ENCODE results near the gene EPHA7. TPM values are rescaled to one million over a fixed set of nuclear protein-coding genes. Genes with fewer than 3 reads are reported as not detected.

Gene EPHA7
- total and polyA plus RNA-seq, 2 experiments from 2014 or later = 6.9 to 19.2 TPM

DNA sequence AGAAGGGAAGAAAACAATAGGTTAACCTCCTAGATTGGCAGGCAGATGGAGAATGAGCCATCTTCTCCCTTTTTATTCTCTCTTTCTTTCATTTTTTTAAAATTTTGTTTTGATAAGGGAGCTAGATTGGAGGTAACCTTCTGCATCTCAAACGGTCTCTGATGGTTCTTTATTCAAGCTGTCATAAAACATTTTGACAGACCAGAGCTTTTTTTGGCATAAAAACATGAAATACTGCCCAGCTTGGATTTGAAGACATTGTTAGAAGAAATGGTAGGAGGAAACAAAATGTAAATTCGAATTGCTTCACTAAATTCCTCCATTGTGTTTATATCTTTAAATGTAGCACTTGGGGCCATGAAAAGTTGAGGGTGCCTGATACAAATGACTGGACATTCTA lies 158.5 kb downstream of the EPHA7 start:
- H3K4me1 ChIP-seq (ENCODE audit: insufficient read depth) = no peaks in the 10 kb centered on the region
- H3K4me3 ChIP-seq = no peak overlapping the region
- H3K27ac ChIP-seq = no peak overlapping the region
- H3K36me3 ChIP-seq (replicated peaks; ENCODE audit: insufficient read depth, low read depth) = no peaks in the 10 kb centered on the region
- WGBS (ENCODE audit: low lambda C conversion rate, missing lambda C conversion rate) = 83% methylated on average over 2 of the region's 2 CpGs
- H3K9me3 ChIP-seq (ENCODE audit: low read depth) = no peaks in the 10 kb centered on the region
- TF ChIP-seq EZH2phosphoT487 (IDR thresholded peaks at IDR 0.05; ENCODE audit: low read depth, severe bottlenecking, unreplicated experiment) = no peak
- TF ChIP-seq EZH2 (IDR thresholded peaks at IDR 0.05; ENCODE audit: borderline replicate concordance) = no peak
- DNase-seq (ENCODE audit: low spot score) = no peak
- no peak overlapping the region for H3K4me2 ChIP-seq
- no peaks in the 10 kb centered on the region for H3K79me2 ChIP-seq
- no peaks in the 10 kb centered on the region for H4K20me1 ChIP-seq (ENCODE audit: insufficient read depth, poor library complexity, severe bottlenecking)
- H3K27me3 ChIP-seq = no peaks in the 10 kb centered on the region
- no peak overlapping the region for H2AFZ ChIP-seq
- H3K9me2 ChIP-seq (replicated peaks; ENCODE audit: insufficient read depth) = no peaks in the 10 kb centered on the region

- WGBS (ENCODE audit: low lambda C conversion rate, missing lambda C conversion rate) = 96% methylated on average over 3 of the region's 3 CpGs
- H3K27ac ChIP-seq = no peak overlapping the region
Observed at GRCh38 chr6:93259332-93259731, 160.0 kb downstream of the EPHA7 start.

GRCh38 chr6:93252930-93253329 lies 166.4 kb downstream of the EPHA7 start:
- TF ChIP-seq EZH2phosphoT487 (IDR thresholded peaks at IDR 0.05; ENCODE audit: low read depth, severe bottlenecking, unreplicated experiment) = no peak
- no peak for TF ChIP-seq CTCF (IDR thresholded peaks at IDR 0.05; ENCODE audit: poor library complexity)
- no peak for TF ChIP-seq EZH2 (IDR thresholded peaks at IDR 0.05; ENCODE audit: borderline replicate concordance)
- H3K79me2 ChIP-seq = no peaks in the 10 kb centered on the region
- H3K36me3 ChIP-seq (replicated peaks; ENCODE audit: insufficient read depth, low read depth) = no peaks in the 10 kb centered on the region
- H4K20me1 ChIP-seq (ENCODE audit: insufficient read depth, poor library complexity, severe bottlenecking) = no peaks in the 10 kb centered on the region
- H3K27me3 ChIP-seq = no peaks in the 10 kb centered on the region
- H2AFZ ChIP-seq = no peak overlapping the region
- H3K27ac ChIP-seq = no peak overlapping the region
- no peak for DNase-seq (ENCODE audit: low spot score)
- no peak overlapping the region for H3K4me2 ChIP-seq
- no peaks in the 10 kb centered on the region for H3K9me2 ChIP-seq (replicated peaks; ENCODE audit: insufficient read depth)
- no peak overlapping the region for H3K4me3 ChIP-seq
- no peaks in the 10 kb centered on the region for H3K9me3 ChIP-seq (ENCODE audit: low read depth)
- H3K4me1 ChIP-seq (ENCODE audit: insufficient read depth) = no peaks in the 10 kb centered on the region

More at GRCh38 chr6:93259332-93259731, 160.0 kb downstream of the EPHA7 start:
- H3K4me1 ChIP-seq (ENCODE audit: insufficient read depth) = no peaks in the 10 kb centered on the region
- no peaks in the 10 kb centered on the region for H3K27me3 ChIP-seq
- no peaks in the 10 kb centered on the region for H3K9me2 ChIP-seq (replicated peaks; ENCODE audit: insufficient read depth)
- H3K36me3 ChIP-seq (replicated peaks; ENCODE audit: insufficient read depth, low read depth) = no peaks in the 10 kb centered on the region
- H3K79me2 ChIP-seq = no peaks in the 10 kb centered on the region
- H2AFZ ChIP-seq = no peak overlapping the region
- DNase-seq (ENCODE audit: low spot score) = no peak
- TF ChIP-seq EZH2 (IDR thresholded peaks at IDR 0.05; ENCODE audit: borderline replicate concordance) (no peak), EZH2phosphoT487 (IDR thresholded peaks at IDR 0.05; ENCODE audit: low read depth, severe bottlenecking, unreplicated experiment) (no peak), CTCF (IDR thresholded peaks at IDR 0.05; ENCODE audit: poor library complexity) (no peak)
- H4K20me1 ChIP-seq (ENCODE audit: insufficient read depth, poor library complexity, severe bottlenecking) = no peaks in the 10 kb centered on the region
- H3K9me3 ChIP-seq (ENCODE audit: low read depth) = no peaks in the 10 kb centered on the region
- H3K4me3 ChIP-seq = no peak overlapping the region
- H3K4me2 ChIP-seq = no peak overlapping the region

DNA sequence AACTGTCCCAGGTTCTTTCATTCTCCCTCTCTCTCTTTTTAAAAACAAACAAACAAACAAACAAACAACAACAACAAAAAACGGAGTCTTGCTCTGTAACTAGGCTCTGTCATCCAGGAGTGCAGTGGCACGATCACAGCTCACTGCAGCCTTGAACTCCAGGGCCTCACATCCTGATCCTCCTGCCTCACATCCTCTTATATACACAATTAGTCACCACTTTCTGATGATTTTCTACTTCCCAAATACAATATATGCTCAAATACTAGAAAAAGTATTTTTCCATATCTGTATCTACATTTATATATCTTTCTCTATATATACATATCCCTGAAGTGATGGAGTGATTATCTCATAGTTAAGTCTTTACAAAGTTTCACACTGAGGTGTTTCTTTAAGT lies 170.7 kb downstream of the EPHA7 start:
- DNase-seq (ENCODE audit: low spot score) = no peak
- Histone ChIP-seq H3K4me2 (no peak overlapping the region), H3K4me1 (ENCODE audit: insufficient read depth) (no peaks in the 10 kb centered on the region), H4K20me1 (ENCODE audit: insufficient read depth, poor library complexity, severe bottlenecking) (no peaks in the 10 kb centered on the region), H2AFZ (no peak overlapping the region), H3K9me3 (ENCODE audit: low read depth) (no peaks in the 10 kb centered on the region), H3K4me3 (no peak overlapping the region), H3K36me3 (replicated peaks; ENCODE audit: insufficient read depth, low read depth) (no peaks in the 10 kb centered on the region), H3K27ac (no peak overlapping the region), H3K79me2 (no peaks in the 10 kb centered on the region), H3K27me3 (no peaks in the 10 kb centered on the region), H3K9me2 (replicated peaks; ENCODE audit: insufficient read depth) (no peaks in the 10 kb centered on the region)
- WGBS (ENCODE audit: low lambda C conversion rate, missing lambda C conversion rate) = 68% methylated on average over 2 of the region's 2 CpGs
- TF ChIP-seq EZH2phosphoT487 (IDR thresholded peaks at IDR 0.05; ENCODE audit: low read depth, severe bottlenecking, unreplicated experiment) (no peak), CTCF (IDR thresholded peaks at IDR 0.05; ENCODE audit: poor library complexity) (no peak), EZH2 (IDR thresholded peaks at IDR 0.05; ENCODE audit: borderline replicate concordance) (no peak)

All from hepatocyte (in vitro differentiated cells).